ENCODE data around the gene ANKS1B. TPM values are rescaled to one million over a fixed set of nuclear protein-coding genes. Genes with fewer than 3 reads are reported as not detected.
A peak's percentile ranks its signal among the peaks of the same experiment; 100 is the strongest.

The ANKS1B gene
- total RNA-seq, 1 donor from 2014 or later, result 2.4 TPM

GRCh38 chr12:98911396-98911795 lies 1073.3 kb downstream of the ANKS1B start:
- H3K79me2 ChIP-seq (ENCODE audit: insufficient read depth, low read length), result no peaks in the 10 kb centered on the region
- TF ChIP-seq, protein P1, sequence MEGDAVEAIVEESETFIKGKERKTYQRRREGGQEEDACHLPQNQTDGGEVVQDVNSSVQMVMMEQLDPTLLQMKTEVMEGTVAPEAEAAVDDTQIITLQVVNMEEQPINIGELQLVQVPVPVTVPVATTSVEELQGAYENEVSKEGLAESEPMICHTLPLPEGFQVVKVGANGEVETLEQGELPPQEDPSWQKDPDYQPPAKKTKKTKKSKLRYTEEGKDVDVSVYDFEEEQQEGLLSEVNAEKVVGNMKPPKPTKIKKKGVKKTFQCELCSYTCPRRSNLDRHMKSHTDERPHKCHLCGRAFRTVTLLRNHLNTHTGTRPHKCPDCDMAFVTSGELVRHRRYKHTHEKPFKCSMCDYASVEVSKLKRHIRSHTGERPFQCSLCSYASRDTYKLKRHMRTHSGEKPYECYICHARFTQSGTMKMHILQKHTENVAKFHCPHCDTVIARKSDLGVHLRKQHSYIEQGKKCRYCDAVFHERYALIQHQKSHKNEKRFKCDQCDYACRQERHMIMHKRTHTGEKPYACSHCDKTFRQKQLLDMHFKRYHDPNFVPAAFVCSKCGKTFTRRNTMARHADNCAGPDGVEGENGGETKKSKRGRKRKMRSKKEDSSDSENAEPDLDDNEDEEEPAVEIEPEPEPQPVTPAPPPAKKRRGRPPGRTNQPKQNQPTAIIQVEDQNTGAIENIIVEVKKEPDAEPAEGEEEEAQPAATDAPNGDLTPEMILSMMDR (IDR thresholded peaks at IDR 0.05; ENCODE audit: insufficient read depth, low read depth, low read length), result no peak
- no peak for TF ChIP-seq EZH2 (IDR thresholded peaks at IDR 0.05; ENCODE audit: insufficient read depth, low read length)
- peaks cover 5% of the 10 kb centered on the region for H3K9me3 Mint-ChIP-seq (ENCODE audit: unreplicated experiment)

DNA sequence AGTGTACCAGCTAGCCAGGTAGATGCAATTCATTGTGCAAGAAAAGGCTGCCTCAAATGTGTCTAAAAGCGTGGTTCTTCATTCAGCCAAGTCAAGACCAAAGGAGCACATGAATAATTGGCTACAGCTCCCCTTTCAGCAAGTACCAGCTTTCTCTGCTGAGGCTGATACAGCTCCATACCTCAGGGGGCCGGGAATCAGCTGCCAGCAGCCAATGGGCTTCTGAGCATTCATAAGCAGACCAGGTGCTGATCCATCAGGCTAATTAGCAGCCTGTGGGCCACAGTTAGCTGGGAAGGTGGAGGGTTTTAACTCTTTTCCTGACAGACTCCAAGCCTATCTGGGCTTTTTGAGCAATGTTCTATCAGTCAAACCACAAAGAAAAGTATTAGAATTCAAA lies 1075.0 kb downstream of the ANKS1B start:
- Histone ChIP-seq H3K4me1 (ENCODE audit: insufficient read depth, low read length) (no peaks in the 10 kb centered on the region), H4K20me1 (ENCODE audit: insufficient read depth, low read length) (no peaks in the 10 kb centered on the region), H3K9me3 (ENCODE audit: insufficient read depth, low read depth, low read length) (no peaks in the 10 kb centered on the region), H3K4me3 (ENCODE audit: insufficient read depth, low read depth, low read length) (no peak overlapping the region), H3K36me3 (ENCODE audit: insufficient read depth, low read length) (no peaks in the 10 kb centered on the region), H3K27ac (ENCODE audit: low read depth, low read length) (no peak overlapping the region), H3K27me3 (ENCODE audit: insufficient read depth, low read length) (no peaks in the 10 kb centered on the region), H3K9ac (ENCODE audit: low read length) (no peak overlapping the region), H2AFZ (ENCODE audit: low read depth, low read length) (no peak overlapping the region), H3K4me2 (ENCODE audit: low read length) (no peak overlapping the region), H3K79me2 (ENCODE audit: insufficient read depth, low read length) (no peaks in the 10 kb centered on the region)
- peaks cover 5% of the 10 kb centered on the region for H3K4me1 Mint-ChIP-seq (ENCODE audit: low read depth, unreplicated experiment)
- DNase-seq (ENCODE audit: low read depth) (no peak), FAIRE-seq (no peak)
- no peak overlapping the region for H3K27ac Mint-ChIP-seq (ENCODE audit: unreplicated experiment)
- TF ChIP-seq, protein P1 (IDR thresholded peaks at IDR 0.05; ENCODE audit: insufficient read depth, low read depth, low read length), result no peak
- no peak for TF ChIP-seq EZH2 (IDR thresholded peaks at IDR 0.05; ENCODE audit: insufficient read depth, low read length)
- H3K27me3 Mint-ChIP-seq (ENCODE audit: low read depth, unreplicated experiment), result peaks cover 5% of the 10 kb centered on the region
- H3K4me3 Mint-ChIP-seq (ENCODE audit: unreplicated experiment), result no peak overlapping the region
- no peaks in the 10 kb centered on the region for H3K36me3 Mint-ChIP-seq (ENCODE audit: low read depth, unreplicated experiment)
- peaks cover 2% of the 10 kb centered on the region for H3K9me3 Mint-ChIP-seq (ENCODE audit: unreplicated experiment)

More at GRCh38 chr12:98911396-98911795, 1073.3 kb downstream of the ANKS1B start:
- Histone ChIP-seq H3K9me3 (ENCODE audit: insufficient read depth, low read depth, low read length) (no peaks in the 10 kb centered on the region), H3K4me3 (ENCODE audit: insufficient read depth, low read depth, low read length) (no peak overlapping the region), H2AFZ (ENCODE audit: low read depth, low read length) (no peak overlapping the region), H3K4me1 (ENCODE audit: insufficient read depth, low read length) (no peaks in the 10 kb centered on the region), H3K27me3 (ENCODE audit: insufficient read depth, low read length) (no peaks in the 10 kb centered on the region), H3K9ac (ENCODE audit: low read length) (no peak overlapping the region), H4K20me1 (ENCODE audit: insufficient read depth, low read length) (no peaks in the 10 kb centered on the region), H3K4me2 (ENCODE audit: low read length) (no peak overlapping the region), H3K27ac (ENCODE audit: low read depth, low read length) (no peak overlapping the region), H3K36me3 (ENCODE audit: insufficient read depth, low read length) (no peaks in the 10 kb centered on the region)
- FAIRE-seq (no peak), DNase-seq (ENCODE audit: low read depth) (no peak)
- Mint-ChIP-seq H3K4me3 (ENCODE audit: unreplicated experiment) (no peak overlapping the region), H3K27ac (ENCODE audit: unreplicated experiment) (no peak overlapping the region), H3K4me1 (ENCODE audit: low read depth, unreplicated experiment) (peaks cover 5% of the 10 kb centered on the region), H3K36me3 (ENCODE audit: low read depth, unreplicated experiment) (no peaks in the 10 kb centered on the region), H3K27me3 (ENCODE audit: low read depth, unreplicated experiment) (peaks cover 5% of the 10 kb centered on the region)

- no peaks in the 10 kb centered on the region for H3K79me2 ChIP-seq (ENCODE audit: insufficient read depth, low read length)
- Mint-ChIP-seq H3K36me3 (ENCODE audit: low read depth, unreplicated experiment) (no peaks in the 10 kb centered on the region), H3K4me1 (ENCODE audit: low read depth, unreplicated experiment) (peaks cover 5% of the 10 kb centered on the region), H3K4me3 (ENCODE audit: unreplicated experiment) (no peak overlapping the region), H3K27me3 (ENCODE audit: low read depth, unreplicated experiment) (peaks cover 5% of the 10 kb centered on the region), H3K27ac (ENCODE audit: unreplicated experiment) (peak overlapping the region; percentile 15), H3K9me3 (ENCODE audit: unreplicated experiment) (no peaks in the 10 kb centered on the region)
- no peak overlapping the region for H3K9ac ChIP-seq (ENCODE audit: low read length)
- H3K36me3 ChIP-seq (ENCODE audit: insufficient read depth, low read length), result no peaks in the 10 kb centered on the region
- no peaks in the 10 kb centered on the region for H3K4me1 ChIP-seq (ENCODE audit: insufficient read depth, low read length)
- no peak overlapping the region for H3K4me3 ChIP-seq (ENCODE audit: insufficient read depth, low read depth, low read length)
- no peak for FAIRE-seq
- no peak overlapping the region for H2AFZ ChIP-seq (ENCODE audit: low read depth, low read length)
- no peak overlapping the region for H3K27ac ChIP-seq (ENCODE audit: low read depth, low read length)
- DNase-seq (ENCODE audit: low read depth), result no peak
- no peak overlapping the region for H3K4me2 ChIP-seq (ENCODE audit: low read length)
- H3K9me3 ChIP-seq (ENCODE audit: insufficient read depth, low read depth, low read length), result no peaks in the 10 kb centered on the region
- H3K27me3 ChIP-seq (ENCODE audit: insufficient read depth, low read length), result no peaks in the 10 kb centered on the region
- no peak for TF ChIP-seq EZH2 (IDR thresholded peaks at IDR 0.05; ENCODE audit: insufficient read depth, low read length)
- TF ChIP-seq, protein P1 (IDR thresholded peaks at IDR 0.05; ENCODE audit: insufficient read depth, low read depth, low read length), result no peak
- H4K20me1 ChIP-seq (ENCODE audit: insufficient read depth, low read length), result no peaks in the 10 kb centered on the region
Measured at GRCh38 chr12:98908866-98909265, 1075.9 kb downstream of the ANKS1B start.
